GM19372 (cell line): ENCODE data around the gene ZEB2.
A peak's percentile ranks its signal among the peaks of the same experiment; 100 is the strongest.

Source experiments
- ATAC-seq: cut with Tn5 transposase; IDR thresholded peaks from one replicate; pipeline ENCODE4 v1.9.1; 2021; ENCODE audit warnings: mild to moderate bottlenecking, low read depth, moderate library complexity; ENCODE audit not compliant: unreplicated experiment

The ZEB2 gene

GRCh38 chr2:144475044-144475443 is 44.9 kb downstream of the ZEB2 start:
- ATAC-seq: no peak

- ATAC-seq: no peak
These were observed 45.9 kb downstream of the ZEB2 start for GRCh38 chr2:144474017-144474416.

DNA sequence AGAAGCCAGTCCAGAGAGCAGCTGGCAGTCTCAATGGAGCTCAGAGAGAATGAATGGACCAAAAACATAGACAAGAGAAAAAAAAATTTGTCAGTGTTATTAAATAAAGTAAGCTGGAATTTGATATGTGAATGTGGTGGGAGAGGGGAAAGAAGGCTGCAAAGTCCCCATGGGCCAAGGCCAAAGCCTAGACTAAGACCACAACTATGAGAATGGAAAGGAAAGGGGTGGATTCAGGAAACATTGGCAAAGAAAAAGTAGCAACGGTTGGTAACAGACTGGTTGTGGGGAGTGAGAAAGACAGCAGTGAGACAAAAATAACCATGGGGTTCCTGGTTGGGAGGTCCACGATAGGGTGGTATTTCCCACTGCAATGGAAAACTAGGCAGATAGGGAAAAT is 47.0 kb downstream of the ZEB2 start:
- no peak for ATAC-seq

DNA sequence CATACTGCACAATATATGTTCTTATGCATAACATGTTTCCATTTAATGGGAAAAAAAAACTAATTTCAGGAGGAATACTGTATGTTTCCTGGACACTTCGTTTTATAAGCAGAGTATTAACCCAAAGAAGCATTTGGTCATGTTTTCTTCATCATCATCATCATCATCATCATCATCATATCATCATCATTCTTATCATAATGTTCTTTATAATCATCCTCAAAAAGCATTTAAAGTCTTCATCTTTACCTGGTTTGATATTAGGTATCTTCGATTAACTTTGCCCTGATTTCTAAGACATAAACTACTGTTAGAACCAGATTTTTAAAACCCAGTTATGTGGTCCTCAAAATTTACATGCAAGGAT is 47.9 kb downstream of the ZEB2 start:
- ATAC-seq: no peak

DNA sequence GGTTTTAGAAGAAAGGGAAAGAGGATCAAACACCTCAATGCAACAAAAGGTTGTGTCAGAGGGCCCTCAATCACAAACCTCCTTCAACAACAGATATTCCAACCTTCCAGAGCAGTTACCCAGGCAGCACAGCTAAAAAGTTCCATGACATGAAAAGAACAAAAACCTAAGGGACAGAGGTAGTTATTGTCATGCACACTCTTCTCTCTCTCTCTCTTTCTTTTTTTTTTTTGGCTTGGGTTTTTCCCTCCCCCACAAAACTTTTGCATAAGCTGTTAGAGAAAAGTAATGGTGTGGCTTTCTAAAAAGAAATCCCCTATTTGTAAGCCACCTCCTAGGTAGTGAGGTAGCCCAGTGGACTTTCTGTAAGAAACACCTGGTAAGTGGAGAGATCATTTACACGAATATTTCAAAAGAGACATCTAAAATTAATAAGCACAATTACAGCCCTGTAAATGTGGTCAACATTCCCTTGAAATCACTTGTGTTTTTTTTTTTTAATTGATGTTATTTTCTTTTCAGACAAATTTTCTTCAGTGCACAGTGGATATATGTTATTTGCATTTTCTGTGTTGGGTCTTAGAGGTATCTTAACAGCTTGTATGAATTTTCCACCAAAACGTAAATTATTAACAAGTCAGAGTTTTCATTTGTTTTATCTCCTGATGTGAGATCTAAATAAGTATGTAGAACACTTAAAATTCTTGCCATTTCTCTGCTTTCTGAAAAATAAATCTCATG is 48.4 kb downstream of the ZEB2 start:
- peak; percentile 88 for ATAC-seq

DNA sequence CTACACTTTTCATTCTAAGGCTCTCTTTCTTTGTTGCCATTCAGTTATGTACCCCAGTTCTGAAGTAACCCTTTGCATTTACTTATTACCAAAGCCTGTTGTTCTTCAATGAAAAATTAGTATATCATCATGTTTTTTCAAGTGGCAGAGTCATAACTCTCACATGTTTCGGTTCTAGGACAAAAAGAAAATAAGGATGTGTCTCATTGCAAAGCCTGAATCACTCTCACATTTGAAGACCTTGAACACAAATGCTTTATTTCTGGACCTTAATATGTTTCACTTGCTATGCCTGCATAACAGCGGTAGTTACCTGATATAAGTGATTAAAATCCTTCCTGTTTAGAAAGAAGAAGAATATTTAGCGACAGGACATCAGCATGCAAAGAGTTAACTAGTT is 49.1 kb downstream of the ZEB2 start:
- ATAC-seq: no peak

DNA sequence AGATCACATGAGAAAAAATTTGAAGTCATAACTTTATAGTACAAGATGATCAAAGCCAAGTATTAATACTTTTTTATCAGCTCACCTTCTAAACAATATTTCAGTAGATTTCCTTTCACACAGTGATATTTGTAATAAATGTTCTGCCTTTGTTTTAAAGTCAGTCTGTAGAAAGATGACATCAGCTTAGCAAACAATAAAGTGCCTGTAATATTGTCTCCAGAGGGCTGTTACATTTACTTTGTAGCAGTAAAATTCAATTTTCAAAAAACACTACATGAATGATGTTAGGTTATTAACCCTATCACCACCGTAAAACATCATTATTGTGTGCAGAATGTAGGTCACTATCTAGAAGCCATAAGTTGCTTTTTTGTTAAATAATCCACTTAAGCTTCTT is 49.6 kb downstream of the ZEB2 start:
- no peak for ATAC-seq

- ATAC-seq: no peak
These were observed 50.1 kb downstream of the ZEB2 start for GRCh38 chr2:144469798-144470197.

DNA sequence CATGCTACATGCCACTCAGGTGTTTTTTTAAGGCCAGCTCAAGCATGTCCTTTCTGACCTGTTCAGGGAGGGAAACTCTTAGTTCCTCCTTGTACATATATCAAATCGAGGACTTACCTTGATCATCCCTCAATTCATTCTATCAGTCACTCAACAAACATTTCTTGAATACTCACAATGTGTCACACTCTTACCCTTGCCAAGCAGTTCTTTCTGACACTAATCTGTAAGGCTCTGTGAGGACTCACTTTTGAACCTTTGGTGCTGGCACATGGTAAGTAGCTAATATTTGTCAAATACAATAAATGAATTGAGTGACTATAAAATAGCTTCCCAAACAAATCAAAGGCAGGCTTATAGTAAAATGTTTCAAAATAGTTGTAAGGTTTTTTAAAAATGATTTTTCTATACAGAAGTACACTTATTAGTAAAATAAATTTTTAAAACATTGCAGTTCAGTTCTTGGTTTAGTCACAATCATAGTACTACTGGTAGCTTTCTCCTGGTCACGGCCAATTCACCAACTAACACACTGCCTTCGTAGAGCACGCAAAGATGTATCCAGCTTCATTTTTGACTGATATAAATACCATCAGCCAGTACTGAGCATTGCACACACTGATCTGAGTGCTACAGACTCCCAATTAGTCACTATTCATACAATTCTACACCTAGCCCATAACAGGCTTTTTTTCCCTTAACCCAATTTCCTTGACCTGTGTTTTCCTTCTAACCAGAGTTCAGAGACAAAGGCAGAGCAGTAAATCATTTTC is 50.9 kb downstream of the ZEB2 start:
- ATAC-seq: no peak

DNA sequence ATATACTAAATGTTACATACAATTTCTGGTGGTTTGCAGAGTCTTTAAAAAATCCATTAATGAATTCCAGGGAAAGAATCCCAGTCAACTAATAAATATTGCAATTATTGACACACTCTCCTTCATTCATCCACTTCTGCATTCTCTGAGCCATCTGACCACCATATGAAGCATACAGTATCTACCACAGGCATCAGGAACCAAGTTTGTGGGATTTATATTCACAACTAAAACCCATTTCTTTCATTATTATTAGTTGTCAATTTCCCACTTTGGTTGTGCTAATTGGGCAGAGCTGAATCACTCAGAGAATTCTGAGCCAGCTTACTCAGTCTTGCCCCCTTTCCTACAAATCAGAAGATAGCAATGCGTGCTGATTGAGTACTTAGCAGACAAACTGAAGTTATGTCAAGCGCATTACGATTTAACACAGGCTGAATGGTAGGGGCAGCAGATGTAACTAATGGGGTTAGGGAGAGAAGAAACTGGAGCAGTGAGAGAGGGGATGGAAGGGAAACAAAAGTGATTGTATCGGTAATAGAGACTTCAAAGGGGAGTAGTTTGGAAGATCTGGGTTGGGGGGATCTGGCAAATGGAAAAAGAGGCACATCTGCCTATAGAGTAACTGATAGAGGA is 52.3 kb downstream of the ZEB2 start:
- no peak for ATAC-seq

DNA sequence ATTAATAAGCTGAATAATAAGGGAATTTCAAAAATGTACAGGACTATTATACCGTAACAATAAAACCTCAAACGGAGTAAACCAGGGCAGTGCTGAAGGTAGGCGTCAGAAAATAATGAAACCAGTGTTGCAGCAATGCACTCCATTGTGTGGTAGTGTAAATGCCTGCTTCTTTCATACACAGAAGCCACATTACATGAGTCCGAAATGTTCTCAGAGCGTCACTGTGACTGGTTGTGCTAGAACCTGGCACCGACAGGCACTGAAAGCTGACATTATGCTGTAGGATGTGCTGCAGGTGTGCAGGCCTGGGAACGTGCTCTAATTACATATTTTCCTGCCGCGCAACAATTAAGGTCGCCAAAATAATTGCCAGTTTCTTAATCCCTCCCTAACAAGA is 53.3 kb downstream of the ZEB2 start:
- ATAC-seq: no peak

DNA sequence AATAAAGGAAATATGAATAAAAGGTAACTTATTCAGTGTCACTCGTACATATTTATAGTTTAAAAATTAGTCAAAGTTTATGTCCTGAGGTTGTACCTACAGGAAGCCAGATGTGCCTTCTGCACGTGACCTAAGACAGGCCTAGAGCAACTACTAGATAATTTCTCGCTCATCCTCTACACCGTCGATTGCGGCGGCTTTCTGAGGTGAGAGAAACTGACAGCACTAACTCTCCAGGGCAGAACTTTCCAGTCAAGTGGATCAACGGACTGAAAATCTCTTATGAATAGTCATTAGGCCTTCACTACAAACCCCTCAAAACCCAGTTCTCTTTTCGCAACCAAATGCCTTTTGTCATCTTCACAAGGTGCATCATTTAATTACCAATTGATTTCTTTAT is 54.2 kb downstream of the ZEB2 start:
- ATAC-seq: no peak

DNA sequence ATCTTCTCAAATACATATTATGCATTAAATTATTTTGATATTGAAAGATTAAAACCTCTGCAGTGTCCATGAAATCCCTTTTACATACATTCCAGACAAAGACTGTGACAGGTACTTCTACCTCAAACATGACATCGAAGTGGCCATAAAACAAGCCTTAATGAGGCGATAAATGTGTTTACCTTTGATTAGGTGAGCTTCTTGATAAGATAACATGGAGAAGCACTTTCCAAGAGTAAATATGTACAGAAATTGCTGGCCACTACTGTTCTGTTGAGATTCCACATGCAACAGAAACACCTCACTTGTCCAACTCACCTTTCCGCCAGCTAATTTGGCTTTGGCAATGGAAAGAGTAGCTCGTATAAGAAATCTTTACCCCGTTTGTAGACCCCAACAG is 55.2 kb downstream of the ZEB2 start:
- no peak for ATAC-seq

GRCh38 chr2:144463266-144463665 is 56.7 kb downstream of the ZEB2 start:
- ATAC-seq: no peak

GRCh38 chr2:144462266-144462665 is 57.7 kb downstream of the ZEB2 start:
- no peak for ATAC-seq

DNA sequence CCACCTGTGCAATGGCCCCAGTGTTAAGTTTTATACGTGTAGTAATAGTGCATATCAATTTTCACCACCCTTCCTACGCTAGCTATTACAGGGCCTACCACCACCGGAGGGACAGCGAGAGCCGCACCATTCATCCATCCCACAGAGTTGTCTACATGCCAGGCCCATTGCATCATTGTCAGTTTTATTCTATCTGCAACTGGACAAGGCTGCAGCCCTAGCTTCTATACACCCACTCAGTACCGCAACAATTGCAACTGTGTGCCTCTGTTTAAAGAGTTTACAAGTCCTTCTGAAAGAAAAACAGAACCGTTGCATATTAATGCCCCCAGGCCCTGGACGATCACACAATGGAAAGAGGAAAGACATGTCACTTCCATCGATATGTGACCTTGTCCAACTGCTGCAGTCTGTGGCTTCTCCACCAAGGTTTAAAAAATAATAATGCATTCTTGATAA is 58.6 kb downstream of the ZEB2 start:
- ATAC-seq: no peak

GRCh38 chr2:144460727-144461307 is 59.1 kb downstream of the ZEB2 start:
- ATAC-seq: no peak

- ATAC-seq: no peak
These were observed 60.0 kb downstream of the ZEB2 start for GRCh38 chr2:144459937-144460336.

DNA sequence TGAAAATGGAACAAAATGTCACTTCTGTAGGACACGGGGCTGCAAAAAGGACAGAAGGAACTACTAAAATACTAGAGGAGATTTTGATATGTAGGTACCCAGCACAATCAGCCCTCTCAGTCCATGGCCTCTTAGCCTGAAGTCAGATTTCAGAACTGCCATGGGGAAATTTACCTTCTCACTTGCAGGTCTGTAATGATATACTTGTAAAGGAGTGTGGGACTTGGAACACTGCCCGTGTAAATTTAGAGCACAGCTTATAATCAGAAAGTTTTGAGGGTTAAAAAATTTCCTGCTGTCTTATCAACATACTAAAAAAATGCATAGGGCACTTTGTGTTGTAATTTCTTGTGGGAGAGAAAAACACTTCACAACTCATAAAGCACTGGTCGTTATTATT is 60.6 kb downstream of the ZEB2 start:
- no peak for ATAC-seq

DNA sequence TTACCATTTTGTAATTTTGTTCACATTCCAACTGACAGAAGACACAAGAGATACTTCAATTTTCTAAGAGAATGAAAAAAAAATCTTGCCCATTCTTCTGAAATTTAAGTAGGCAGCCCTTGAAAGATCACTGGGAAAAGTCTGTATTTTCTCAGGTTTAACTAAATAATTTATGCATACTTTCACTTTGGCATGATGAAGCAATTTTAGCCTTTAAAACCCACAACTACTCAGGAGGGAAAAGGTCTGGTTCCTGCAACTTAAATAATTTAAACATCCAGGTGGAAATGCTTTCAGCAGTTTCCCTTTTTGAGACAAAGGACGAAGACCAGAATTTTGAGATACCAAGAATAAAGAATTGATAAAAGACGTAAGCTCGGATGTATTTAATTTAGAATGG is 61.4 kb downstream of the ZEB2 start:
- no peak for ATAC-seq

DNA sequence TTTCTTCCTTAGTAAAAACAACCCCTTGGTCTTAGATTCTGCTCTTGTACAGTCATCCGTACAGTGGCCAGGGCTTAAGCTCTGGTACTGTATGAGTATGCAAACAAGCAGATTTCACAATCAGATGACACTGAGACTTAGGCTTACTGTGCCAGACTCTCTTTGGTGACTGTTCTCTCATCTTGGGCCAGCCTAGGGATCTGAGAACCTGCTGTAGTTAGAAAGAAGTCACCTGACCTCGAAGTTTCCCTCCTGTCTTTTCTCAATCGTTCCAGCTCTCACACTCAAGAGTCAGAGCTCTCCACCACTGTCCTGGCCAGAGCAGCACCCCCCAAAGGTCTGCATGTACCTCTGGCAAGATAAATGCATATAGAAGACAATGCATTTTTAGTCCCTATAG is 63.2 kb downstream of the ZEB2 start:
- no peak for ATAC-seq
